8988T (cell line): ENCODE measurements around the gene SF3A2.

Experiments used
- DNase-seq: peaks from one replicate; pipeline ENCODE4 v3.0.0; 2011

Gene SF3A2

DNA sequence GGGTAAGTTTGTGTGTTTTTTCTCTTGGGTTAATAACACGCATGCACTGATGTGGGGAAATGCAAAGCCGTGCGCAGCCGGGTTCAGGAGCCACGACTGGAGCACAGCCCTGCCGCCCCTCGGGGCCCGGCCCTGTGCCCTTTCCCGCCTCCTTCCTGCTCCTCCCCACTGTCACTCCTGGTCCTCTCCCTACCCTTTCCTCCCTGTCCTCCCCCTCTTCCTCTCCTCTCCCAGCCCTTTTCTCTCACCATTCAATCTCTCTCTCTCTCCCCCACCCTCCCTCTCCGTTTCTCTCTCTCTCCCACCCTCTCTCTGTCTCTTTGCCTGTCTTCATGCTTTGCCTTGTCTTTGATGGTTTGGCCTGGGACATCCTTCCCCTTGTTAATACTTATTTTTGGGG, 27.6 kb upstream of the SF3A2 start:
- no peak for DNase-seq

DNA sequence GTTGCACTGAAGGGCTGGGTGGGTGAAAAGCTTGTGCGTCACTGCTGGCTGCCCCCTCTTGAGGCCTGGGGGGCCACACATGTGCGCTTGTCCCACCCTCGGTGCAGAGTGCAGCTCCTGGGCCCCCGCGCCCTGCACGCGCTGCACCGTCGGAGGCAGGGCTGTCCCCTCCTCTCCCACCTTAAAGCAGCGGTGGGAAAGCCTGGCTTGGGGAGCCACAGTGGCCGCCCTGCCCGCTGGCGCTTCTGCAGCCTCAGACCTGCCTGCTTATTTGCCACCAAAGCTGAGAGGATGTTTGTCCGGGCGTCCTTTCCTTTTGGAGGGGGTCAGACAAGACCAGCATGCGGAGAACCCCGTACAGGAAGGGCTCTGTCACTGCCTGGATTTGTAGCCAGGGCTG, 27.2 kb upstream of the SF3A2 start:
- DNase-seq = no peak

DNA sequence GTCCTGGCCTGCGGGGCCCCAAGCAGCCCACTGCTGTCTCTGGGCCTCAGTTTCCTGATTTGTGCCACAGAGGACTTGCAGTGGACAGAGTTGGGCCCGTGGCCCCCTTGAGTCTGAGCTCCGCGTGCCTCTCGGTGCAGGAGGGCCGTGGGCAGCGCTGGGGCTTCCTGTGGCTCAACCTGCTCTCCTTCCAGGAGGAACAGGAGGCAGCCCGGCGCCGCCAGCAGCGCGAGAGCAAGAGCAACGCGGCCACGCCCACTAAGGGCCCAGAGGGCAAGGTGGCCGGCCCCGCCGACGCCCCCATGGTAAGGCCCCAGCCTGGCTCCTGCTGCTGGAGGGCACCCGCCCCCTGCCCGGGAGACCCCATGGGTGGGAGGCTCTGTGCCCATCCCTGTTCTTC, 26.4 kb upstream of the SF3A2 start:
- no peak for DNase-seq

DNA sequence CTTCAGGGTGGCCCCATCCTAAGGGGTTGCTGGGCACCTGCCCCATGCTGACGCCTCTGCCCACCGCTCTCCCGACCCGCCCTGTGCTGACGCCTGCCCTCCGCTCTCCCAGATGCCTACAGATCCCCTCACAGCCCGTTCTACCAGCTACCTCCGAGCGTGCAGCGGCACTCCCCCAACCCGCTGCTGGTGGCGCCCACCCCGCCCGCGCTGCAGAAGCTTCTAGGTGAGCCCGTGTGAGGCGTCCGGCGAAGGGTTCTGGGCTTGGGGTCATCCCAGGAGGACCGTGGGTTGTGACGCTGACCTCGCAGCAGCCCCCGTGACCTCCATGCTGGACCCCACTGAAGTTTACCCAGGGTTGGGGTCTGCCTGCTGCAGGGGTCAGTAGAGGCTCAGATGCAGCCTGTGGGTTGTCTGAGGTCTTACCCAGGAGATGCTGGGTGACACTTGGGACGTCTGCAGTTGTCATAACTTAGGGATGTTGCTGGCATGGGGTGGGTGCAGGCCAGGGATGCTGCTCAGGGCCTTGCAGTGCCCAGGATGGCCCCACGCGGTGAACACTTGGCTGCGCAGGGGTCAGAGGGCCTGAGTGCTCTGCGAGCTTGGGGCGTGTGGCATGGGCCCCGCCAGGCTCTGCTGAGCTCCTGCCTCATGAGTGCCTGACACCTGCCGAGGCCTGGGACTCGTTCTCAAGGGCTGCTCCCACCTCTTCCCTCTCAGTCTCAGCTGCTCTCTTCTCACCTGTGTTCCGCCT, 25.5 kb upstream of the SF3A2 start:
- DNase-seq = no peak

DNA sequence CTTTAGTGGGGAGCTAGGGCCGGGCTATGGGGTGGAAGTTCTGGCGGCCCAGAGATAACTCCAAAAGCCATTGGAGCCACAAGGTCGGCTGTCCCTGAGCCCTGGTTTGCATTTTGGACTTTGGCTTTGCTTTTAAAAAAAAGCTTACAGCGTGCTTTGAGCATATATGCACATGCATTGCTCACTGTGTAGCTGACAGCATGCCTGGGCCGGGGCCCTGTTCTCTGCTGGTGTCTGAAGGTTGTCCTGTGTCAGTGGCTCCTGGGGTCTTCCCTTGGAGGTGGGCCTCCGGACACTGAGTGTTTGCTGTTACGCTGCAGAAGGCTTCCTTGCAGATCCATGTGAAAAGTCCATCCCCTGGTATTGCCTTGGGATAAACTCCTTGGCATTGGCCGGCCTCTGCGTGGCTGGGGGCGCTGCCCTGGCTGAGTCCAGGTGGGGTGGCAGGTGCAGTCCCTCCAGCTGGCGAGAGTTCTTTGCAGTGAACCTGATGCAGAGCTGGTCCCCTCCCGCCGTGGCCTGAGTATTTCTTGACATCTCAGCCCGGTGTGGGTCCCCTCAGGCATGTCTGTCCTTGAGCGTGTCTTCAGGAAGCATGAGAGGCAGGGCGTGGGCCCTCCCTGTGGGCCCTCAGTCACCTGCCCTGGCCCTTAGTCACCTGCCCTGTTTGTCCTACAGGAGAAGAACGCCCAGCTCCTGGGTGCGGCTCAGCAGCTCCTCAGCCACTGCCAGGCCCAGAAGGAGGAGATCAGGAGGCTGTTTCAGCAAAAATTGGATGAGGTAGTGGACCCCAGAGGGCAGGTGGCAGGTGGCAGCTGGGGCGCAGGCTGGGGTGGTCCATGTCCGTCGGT, 23.5 kb upstream of the SF3A2 start:
- no peak for DNase-seq

DNA sequence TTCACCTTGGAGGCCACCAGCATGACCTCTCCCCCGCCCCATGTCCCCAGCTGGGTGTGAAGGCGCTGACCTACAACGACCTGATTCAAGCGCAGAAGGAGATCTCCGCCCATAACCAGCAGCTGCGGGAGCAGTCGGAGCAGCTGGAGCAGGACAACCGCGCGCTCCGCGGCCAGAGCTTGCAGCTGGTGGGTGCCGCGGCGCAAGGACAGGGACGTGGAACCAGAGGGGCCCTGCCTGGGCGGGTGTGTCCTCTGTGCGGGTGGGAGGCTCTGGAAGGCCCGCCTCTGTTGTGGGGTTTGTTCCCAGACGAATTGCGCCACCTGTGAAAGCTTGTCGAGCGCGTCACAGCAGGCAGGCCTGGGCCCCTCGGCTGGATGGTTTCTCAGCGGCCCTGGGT, 22.8 kb upstream of the SF3A2 start:
- DNase-seq = no peak

DNA sequence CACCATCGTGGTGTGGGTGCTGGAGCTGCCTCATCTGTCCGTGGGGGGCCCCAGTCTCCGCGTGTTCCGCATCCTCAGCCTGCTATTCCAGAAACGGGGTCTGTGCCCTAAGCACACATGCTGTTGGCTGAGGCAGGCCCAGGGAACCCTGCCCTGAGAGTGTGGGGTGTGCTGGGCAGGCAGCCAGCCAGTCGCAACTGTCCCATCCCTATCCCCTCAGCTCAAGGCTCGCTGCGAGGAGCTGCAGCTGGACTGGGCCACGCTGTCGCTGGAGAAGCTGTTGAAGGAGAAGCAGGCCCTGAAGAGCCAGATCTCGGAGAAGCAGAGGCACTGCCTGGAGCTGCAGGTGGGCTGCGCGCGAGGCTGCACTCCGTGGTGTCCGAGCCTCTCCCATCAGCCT, 22.4 kb upstream of the SF3A2 start:
- DNase-seq = no peak

DNA sequence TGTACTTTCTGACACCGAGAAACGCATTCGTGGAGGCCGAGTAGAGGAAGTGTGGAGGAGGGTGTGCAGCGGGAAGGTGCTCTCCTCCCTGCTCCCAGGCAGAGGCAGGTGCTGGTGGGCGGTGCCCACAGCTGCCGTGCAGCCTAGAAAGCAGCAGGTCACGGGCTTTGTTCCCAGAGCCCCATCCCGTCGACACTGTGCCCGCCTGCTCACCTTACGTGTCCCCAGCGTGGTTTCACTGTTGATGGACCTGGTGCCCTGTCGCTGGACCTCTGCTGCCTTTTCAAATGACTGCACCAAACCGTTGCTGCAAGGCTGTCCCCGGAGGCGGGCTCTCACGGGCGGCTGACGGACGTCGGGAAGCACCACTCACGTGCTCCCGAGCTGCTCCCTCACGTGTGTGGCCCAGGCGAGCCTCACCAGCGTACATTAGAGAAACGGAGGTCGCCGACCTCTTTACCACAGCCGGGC, 21.3 kb upstream of the SF3A2 start:
- DNase-seq = no peak

DNA sequence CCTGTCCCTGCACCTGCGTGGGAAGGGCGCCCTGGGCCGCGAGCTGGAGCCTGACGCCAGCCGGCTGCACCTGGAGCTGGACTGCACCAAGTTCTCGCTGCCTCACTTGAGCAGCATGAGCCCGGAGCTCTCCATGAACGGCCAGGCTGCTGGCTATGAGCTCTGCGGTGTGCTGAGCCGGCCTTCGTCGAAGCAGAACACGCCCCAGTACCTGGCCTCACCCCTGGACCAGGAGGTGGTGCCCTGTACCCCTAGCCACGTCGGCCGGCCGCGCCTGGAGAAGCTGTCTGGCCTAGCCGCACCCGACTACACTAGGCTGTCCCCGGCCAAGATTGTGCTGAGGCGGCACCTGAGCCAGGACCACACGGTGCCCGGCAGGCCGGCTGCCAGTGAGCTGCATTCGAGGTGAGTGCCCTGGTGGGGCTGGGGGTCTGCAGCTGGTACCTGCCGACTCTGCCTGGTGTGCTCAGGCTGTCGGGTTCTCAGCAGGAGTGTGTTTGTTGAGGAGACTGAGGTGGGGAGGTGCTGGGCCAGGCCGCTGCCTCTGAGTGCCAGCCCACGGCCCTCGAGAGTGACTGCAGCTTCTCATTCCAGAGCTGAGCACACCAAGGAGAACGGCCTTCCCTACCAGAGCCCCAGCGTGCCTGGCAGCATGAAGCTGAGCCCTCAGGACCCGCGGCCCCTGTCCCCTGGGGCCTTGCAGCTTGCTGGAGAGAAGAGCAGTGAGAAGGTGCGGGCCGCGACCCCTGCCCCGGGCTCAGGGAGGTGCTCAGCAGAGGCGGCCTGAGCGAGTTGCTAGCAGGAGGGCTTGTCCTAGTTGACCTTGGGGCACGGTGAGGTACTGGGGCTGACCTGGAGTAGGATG, 20.0 kb upstream of the SF3A2 start:
- no peak for DNase-seq

DNA sequence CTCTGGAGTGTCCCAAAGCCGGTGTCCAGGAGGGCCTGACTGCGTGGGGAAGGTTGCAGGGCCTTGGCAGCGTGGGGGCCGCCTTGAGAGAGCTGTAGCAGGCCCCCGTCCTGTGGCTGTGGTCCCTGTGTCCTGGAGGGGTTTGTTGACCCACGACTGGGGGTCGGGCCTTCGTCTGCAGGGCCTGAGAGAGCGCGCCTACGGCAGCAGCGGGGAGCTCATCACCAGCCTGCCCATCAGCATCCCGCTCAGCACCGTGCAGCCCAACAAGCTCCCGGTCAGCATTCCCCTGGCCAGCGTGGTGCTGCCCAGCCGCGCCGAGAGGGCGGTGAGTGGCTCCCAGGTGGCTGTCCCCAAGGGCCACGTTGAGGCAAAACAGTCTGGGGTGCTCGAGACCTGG, 19.0 kb upstream of the SF3A2 start:
- DNase-seq = no peak

DNA sequence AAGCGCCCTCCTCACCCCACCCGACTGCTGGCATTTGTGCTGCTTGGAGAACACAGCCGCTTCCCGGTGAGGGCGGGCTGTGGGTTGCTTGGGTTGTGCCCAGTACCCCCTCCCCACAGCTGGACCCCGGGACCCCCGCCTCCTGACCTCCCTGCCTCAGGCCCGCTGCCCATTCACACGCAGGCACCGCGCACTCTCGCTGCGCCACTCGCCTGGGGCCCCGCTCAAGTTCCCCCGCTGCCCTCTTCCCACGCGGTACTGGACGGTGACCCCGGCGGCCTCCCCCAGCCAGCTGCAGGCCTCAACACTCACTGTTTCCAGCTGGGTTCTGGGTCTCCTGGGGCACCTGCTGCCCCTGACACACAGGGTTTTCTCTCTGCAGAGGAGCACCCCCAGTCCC, 16.9 kb upstream of the SF3A2 start:
- DNase-seq = no peak

DNA sequence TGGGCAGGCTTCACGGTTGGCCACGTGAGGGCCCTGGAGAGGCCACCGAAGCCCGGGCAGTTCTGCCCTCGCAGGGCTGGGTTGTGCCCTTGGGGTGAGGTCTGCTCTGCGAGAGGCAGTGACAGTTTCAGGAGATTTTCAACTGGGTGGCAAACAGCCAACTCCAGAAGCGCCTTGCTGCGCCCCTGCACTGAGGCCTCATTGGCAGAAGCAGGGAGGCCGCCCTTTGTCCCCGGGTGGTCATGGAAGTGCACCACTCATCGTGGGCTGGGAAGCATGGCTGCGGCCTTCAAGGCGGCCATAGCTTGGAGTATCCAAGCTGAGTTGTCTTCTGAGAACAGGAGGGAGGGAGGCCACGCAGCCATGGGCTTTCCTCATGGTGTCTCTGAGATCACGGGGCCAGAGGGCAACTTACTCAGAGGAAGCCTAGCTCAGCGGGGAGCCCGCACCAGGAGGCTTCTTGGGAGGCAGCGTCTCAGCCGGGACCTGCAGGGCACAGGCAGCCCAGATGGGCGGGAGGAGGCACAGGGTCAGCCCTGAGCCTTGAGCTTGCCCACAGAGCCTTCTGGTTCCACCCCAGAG, 15.3 kb upstream of the SF3A2 start:
- no peak for DNase-seq

DNA sequence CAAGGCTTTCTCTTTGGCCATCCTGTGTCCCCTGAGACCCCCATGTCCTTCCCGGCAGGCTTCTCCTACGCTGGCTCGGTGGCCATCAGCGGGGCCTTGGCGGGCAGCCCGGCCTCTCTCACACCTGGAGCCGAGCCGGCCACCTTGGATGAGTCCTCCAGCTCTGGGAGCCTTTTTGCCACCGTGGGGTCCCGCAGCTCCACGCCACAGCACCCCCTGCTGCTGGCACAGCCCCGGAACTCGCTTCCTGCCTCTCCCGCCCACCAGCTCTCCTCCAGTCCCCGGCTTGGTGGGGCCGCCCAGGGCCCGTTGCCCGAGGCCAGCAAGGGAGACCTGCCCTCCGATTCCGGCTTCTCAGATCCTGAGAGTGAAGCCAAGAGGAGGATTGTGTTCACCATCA, 14.7 kb upstream of the SF3A2 start:
- DNase-seq = no peak

DNA sequence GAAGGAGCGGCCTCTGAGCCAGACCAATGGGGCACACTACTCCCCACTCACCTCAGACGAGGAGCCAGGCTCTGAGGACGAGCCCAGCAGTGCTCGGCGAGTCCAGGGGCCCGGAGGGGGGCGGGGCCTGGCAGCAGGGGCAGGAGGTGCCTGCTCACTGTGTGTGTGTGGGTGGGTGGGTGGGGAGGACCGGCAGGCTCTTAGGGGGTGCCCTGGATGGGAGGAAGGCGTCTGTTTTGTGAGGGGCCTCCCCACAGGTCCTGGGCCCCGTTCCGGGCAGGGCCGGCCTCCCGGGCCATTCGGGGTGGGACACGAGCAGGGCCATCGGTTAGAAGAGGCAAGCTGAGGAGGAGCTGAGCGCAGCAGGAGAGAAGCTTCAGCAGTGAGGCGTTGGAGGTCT, 13.2 kb upstream of the SF3A2 start:
- DNase-seq = no peak

DNA sequence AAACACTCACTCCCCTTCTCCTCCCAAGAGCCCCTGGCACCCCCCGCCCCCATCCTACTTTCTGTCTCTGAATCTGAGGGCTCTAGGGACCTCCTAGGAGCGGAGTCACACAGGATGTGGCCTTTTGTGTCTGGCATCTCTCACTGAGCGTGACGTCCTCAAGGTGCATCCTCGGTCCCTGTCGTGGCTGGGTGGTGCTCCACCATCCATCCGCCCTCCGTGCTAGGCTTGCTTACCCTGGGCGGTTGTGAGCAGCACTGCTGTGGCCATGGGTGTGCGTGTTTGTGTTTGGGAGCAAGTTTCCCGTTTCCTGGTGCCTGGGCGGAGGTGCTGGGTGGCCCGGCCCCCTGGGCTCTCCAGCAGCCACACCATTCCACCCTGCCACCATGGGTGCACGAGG, 12.7 kb upstream of the SF3A2 start:
- no peak for DNase-seq

DNA sequence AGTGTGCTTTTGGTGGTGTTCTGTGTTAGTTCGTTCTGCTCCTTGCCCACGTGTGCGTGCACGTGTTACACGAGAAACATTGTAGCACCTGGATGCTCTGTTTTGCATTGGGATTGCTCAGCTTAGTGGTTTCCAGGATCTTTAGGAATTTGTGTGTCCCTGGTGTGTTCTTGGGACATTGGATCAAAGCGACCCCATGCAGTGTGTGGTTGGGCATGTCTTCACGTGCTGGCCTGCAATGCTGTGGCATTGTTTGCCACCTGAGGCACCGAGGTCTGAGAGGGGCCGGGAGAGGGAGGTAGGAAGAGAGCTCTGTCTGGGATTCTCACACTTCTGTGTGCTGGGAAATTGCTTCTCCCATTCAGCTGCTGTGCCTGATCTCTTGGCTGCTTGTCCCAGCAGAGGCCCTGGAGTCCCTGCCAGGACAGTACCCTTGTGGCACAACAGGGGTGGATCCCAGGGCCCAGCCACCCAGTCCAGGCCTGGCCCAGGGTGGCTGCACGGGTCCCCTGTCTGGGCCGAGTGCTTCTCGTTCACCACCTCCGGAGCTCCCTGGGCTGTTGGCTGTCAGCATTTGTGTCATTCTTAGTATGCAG, 11.8 kb upstream of the SF3A2 start:
- no peak for DNase-seq

DNA sequence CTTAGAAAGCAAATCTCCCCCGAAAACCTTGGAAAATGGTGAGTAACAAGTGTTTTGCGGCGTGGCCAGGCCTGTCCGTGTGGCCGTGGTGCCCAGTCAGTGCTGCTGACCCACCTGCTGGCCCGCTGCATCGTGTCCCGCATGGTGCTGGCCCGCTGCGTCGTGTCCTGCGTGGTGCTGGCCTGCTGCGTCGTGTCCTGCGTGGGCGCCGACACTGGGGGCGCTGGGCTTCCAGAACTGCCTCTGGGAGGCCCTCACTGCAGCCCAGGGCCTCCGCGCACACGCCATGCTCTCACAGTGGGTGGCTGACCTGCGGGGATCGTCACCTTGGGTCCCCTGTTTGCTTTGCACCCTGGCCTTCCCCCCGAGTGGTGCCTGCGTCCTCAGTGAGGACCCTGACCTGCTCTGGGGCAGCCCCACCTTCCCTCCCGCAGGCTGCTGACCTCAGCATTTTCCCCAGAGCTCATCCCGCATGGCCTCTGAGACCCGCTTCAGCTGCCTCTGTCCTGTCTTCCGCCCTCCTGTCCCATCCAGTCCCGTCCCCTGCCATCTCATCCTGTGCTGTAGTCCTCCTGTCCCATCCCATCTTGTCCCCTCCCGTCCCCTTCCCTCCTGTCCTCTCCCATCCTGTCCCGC, 11.1 kb upstream of the SF3A2 start:
- no peak for DNase-seq

DNA sequence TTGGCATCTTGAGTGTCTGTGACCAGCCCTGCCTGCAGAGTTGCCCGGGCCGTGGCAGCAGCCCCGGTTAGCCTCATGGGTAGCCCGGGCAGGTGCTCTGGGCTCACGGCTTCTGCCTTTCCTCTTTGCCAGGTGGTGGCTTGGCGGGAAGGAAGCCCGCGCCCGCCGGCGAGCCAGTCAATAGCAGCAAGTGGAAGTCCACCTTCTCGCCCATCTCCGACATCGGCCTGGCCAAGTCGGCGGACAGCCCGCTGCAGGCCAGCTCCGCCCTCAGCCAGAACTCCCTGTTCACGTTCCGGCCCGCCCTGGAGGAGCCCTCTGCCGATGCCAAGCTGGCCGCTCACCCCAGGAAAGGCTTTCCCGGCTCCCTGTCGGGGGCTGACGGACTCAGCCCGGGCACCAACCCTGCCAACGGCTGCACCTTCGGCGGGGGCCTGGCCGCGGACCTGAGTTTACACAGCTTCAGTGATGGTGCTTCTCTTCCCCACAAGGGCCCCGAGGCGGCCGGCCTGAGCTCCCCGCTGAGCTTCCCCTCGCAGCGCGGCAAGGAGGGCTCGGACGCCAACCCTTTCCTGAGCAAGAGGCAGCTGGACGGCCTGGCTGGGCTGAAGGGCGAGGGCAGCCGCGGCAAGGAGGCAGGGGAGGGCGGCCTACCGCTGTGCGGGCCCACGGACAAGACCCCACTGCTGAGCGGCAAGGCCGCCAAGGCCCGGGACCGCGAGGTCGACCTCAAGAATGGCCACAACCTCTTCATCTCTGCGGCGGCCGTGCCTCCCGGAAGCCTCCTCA, 10.4 kb upstream of the SF3A2 start:
- DNase-seq = no peak

DNA sequence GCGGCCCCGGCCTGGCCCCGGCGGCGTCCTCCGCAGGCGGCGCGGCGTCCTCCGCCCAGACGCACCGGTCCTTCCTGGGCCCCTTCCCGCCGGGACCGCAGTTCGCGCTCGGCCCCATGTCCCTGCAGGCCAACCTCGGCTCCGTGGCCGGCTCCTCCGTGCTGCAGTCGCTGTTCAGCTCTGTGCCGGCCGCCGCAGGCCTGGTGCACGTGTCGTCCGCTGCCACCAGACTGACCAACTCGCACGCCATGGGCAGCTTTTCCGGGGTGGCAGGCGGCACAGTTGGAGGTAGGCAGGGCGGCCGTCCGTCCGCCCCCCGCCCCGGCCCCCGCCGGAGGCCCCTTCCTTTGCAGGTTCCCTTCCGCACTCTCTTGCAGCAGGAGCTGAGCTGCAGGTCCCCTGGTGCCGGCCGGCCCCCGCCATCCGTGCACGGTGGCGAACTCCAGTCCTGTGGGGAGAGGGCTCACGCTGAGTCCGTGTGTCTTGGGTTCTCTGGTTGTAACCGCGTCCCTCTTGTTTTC, 9.7 kb upstream of the SF3A2 start:
- DNase-seq = no peak

DNA sequence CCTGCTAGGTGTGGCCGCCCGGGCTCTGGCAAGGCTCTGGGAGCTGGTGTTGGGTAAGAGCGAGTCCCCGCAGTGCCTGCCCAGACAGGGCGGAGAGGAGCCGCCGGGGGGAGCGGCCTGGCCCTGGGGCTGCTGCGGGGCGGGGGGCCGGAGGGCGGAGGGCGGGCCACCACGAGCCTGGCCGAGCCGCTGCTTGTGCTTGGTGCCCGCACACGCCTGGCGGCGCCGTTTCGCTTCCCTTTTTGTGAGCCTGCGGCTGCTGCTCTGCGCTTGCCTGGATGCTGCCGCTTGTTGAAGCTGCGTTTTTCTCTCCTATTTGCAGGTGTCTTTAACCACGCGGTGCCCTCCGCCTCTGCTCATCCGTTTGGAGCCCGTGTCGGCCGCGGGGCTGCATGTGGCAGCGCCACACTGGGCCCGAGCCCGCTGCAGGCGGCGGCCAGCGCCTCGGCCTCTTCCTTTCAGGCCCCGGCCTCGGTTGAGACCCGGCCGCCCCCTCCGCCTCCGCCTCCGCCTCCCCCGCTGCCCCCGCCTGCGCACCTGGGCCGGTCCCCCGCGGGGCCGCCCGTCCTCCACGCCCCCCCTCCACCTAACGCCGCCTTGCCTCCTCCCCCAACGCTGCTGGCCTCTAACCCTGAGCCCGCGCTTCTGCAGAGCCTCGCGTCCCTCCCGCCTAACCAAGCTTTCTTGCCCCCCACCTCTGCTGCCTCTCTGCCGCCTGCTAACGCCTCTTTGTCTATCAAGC, 9.0 kb upstream of the SF3A2 start:
- DNase-seq = no peak
